Testis (tissue), 2 donors: ENCODE data around the gene TGIF1.

Experiments
- CTCF ChIP-seq, 3 experiments: fragments of 450-650 bp in 2 of 3; fragments of 200-600 bp in 1 of 3; sonication (generic) in 1 of 3; IDR thresholded peaks; one replicate each; pipeline ENCODE4 v1.5.1; 2016 to 2019; ENCODE audit warnings: antibody characterized with exemption in 3 of 3, mild to moderate bottlenecking in 2 of 3, moderate library complexity in 1 of 3
- POLR2A ChIP-seq: fragments of 450-650 bp; IDR thresholded peaks from one replicate; pipeline ENCODE4 v1.6.1; 2017; ENCODE audit warnings: antibody characterized with exemption, mild to moderate bottlenecking, moderate library complexity

GRCh38 chr18:3494245-3494526, 44.2 kb downstream of the TGIF1 start:
- TF ChIP-seq POLR2A (no peak), CTCF (IDR thresholded peaks at IDR 0.05) (no peak)
